IMR-90 (cell line): ENCODE results near the gene ABI3BP. TPM values are rescaled to one million over a fixed set of nuclear protein-coding genes. Genes with fewer than 3 reads are reported as not detected.

Experiments
- ATAC-seq: fragments of 200-7000 bp; cut with Tn5 transposase; 2 replicates; pipeline ENCODE4 v1.9.1; 2020; ENCODE audit warnings: low read depth, mild to moderate bottlenecking, moderate library complexity
- BruUV-seq: library from RNA; stranded (reverse); fragments of 400-500 nt; replicated peaks from 2 replicates; lab custom pipeline; 2021; lab: Mats Ljungman, UMichigan
- CTCF ChIA-PET: fragments of 300-600 bp; formaldehyde crosslinking; extraction: SDS; loops from one replicate; lab custom pipeline; 2021; ENCODE audit warnings: antibody characterized with exemption; lab: Yijun Ruan, JAX
- POLR2A ChIA-PET: fragments of 300-600 bp; sonication (Branson Sonifier 250); formaldehyde crosslinking; loops from one replicate; lab custom pipeline; 2022; ENCODE audit warnings: antibody characterized with exemption; ENCODE audit not compliant: unreplicated experiment; lab: Charles Lee
- DNase-seq: peaks from one replicate; pipeline ENCODE4 v3.0.0; 2013
- H2AFZ ChIP-seq: replicated peaks from 2 replicates; pipeline ENCODE3; 2013; ENCODE audit warnings: low read length, mild to moderate bottlenecking; ENCODE audit not compliant: poor library complexity
- H2AK5ac ChIP-seq: 2 replicates; pipeline ENCODE4 v1.6.1; 2013; ENCODE audit warnings: low read depth, low read length, inconsistent platforms
- H2AK9ac ChIP-seq: replicated peaks from 2 replicates; pipeline ENCODE3; 2013; ENCODE audit warnings: mild to moderate bottlenecking, low read depth, low read length, moderate library complexity; ENCODE audit not compliant: poor library complexity
- H2BK120ac ChIP-seq: 2 replicates; pipeline ENCODE4 v1.6.1; 2013; ENCODE audit warnings: low read depth, low read length, inconsistent platforms
- H2BK15ac ChIP-seq: 3 replicates; pipeline ENCODE4 v1.6.1; 2013; ENCODE audit warnings: low read depth, low read length, inconsistent platforms
- H2BK20ac ChIP-seq: 2 replicates; pipeline ENCODE4 v1.6.1; 2013; ENCODE audit warnings: low read depth, mild to moderate bottlenecking, inconsistent platforms, low read length, moderate library complexity
- H2BK5ac ChIP-seq: 2 replicates; pipeline ENCODE4 v1.6.1; 2013; ENCODE audit warnings: mild to moderate bottlenecking, low read depth, low read length, inconsistent platforms; ENCODE audit not compliant: poor library complexity, severe bottlenecking
- H3K14ac ChIP-seq: replicated peaks from 2 replicates; pipeline ENCODE4 v1.6.1; 2013; ENCODE audit warnings: low read depth, low read length, inconsistent platforms
- H3K18ac ChIP-seq: 2 replicates; pipeline ENCODE4 v1.6.1; 2013; ENCODE audit warnings: low read depth, low read length, control low read depth
- H3K23ac ChIP-seq: 2 replicates; pipeline ENCODE4 v1.6.1; 2013; ENCODE audit warnings: low read depth, low read length, inconsistent platforms
- H3K27ac ChIP-seq: 2 replicates; pipeline ENCODE4 v1.5.1; 2013; ENCODE audit warnings: mild to moderate bottlenecking, control low read depth, low read length; ENCODE audit not compliant: insufficient read depth
- H3K27me3 ChIP-seq: 2 replicates; pipeline ENCODE4 v1.6.1; 2013; ENCODE audit warnings: low read length; ENCODE audit not compliant: control insufficient read depth, insufficient read depth
- H3K36me3 ChIP-seq: 2 replicates; pipeline ENCODE4 v1.6.1; 2013; ENCODE audit warnings: low read length, mixed read lengths; ENCODE audit not compliant: control insufficient read depth, insufficient read depth
- H3K4ac ChIP-seq: 2 replicates; pipeline ENCODE4 v1.6.1; 2013; ENCODE audit warnings: low read depth, low read length, inconsistent platforms
- H3K4me1 ChIP-seq: 2 replicates; pipeline ENCODE4 v1.6.1; 2013; ENCODE audit warnings: low read length, mixed read lengths; ENCODE audit not compliant: control insufficient read depth, insufficient read depth
- H3K4me2 ChIP-seq: 2 replicates; pipeline ENCODE4 v1.6.1; 2013; ENCODE audit warnings: low read depth, mild to moderate bottlenecking, control low read depth, low read length, moderate library complexity
- H3K4me3 ChIP-seq: 2 replicates; pipeline ENCODE4 v1.5.1; 2013; ENCODE audit warnings: low read depth, mild to moderate bottlenecking, control low read depth, low read length, moderate library complexity; ENCODE audit not compliant: insufficient read depth
- H3K56ac ChIP-seq: 2 replicates; pipeline ENCODE4 v1.6.1; 2013; ENCODE audit warnings: low read length, inconsistent platforms; ENCODE audit not compliant: insufficient read depth; ENCODE audit errors: extremely low read depth
- H3K79me1 ChIP-seq, 2 experiments: 2 replicates each; pipeline ENCODE4 v1.6.1; 2013; ENCODE audit warnings: low read length in 2 of 2, inconsistent platforms in 1 of 2, low read depth in 1 of 2
- H3K9ac ChIP-seq: 2 replicates; pipeline ENCODE4 v1.6.1; 2013; ENCODE audit warnings: low read depth, low read length, control low read depth
- H3K9me1 ChIP-seq: 2 replicates; pipeline ENCODE4 v1.6.1; 2013; ENCODE audit warnings: low read length, inconsistent platforms; ENCODE audit not compliant: insufficient read depth
- H3K9me3 ChIP-seq: 2 replicates; pipeline ENCODE4 v1.6.1; 2013; ENCODE audit warnings: low read length; ENCODE audit not compliant: control insufficient read depth, insufficient read depth
- H4K20me1 ChIP-seq: 2 replicates; pipeline ENCODE4 v1.6.1; 2013; ENCODE audit warnings: low read length, inconsistent platforms; ENCODE audit not compliant: insufficient read depth
- H4K5ac ChIP-seq: 2 replicates; pipeline ENCODE4 v1.6.1; 2013; ENCODE audit warnings: mild to moderate bottlenecking, low read depth, low read length, control low read depth
- H4K8ac ChIP-seq, 2 experiments: 2 replicates each; pipeline ENCODE4 v1.6.1; 2013; ENCODE audit warnings: low read depth in 2 of 2, low read length in 2 of 2, control low read depth in 1 of 2, inconsistent platforms in 1 of 2
- H4K91ac ChIP-seq: 2 replicates; pipeline ENCODE4 v1.6.1; 2013; ENCODE audit warnings: low read depth, low read length, inconsistent platforms; ENCODE audit not compliant: insufficient read depth
- CHD1 ChIP-seq: IDR thresholded peaks from 2 replicates; pipeline ENCODE4 v1.6.1; 2012; ENCODE audit warnings: low read depth, low read length, improper control_type of control experiment
- FOS ChIP-seq: fragments of 150-350 bp; IDR thresholded peaks from 2 replicates; pipeline ENCODE4 v1.6.1; 2016; ENCODE audit warnings: low read depth, low read length
- MAZ ChIP-seq: IDR thresholded peaks from 2 replicates; pipeline ENCODE4 v1.6.1; 2012; ENCODE audit warnings: low read depth, mild to moderate bottlenecking, low read length, improper control_type of control experiment, moderate library complexity, borderline replicate concordance
- MXI1 ChIP-seq: IDR thresholded peaks from 2 replicates; pipeline ENCODE4 v1.6.1; 2012; ENCODE audit warnings: low read depth, mild to moderate bottlenecking, low read length, moderate library complexity, borderline replicate concordance
- NFE2L2 ChIP-seq: fragments of 150-350 bp; IDR thresholded peaks from 2 replicates; pipeline ENCODE4 v1.6.1; 2016; ENCODE audit warnings: low read depth, mild to moderate bottlenecking, low read length
- POLR2A ChIP-seq: IDR thresholded peaks from 2 replicates; pipeline ENCODE4 v1.6.1; 2012; ENCODE audit warnings: mild to moderate bottlenecking, low read depth, low read length
- RAD21 ChIP-seq: IDR thresholded peaks from 2 replicates; pipeline ENCODE4 v1.6.1; 2012; ENCODE audit warnings: low read length, improper control_type of control experiment
- RCOR1 ChIP-seq: IDR thresholded peaks from 2 replicates; pipeline ENCODE4 v1.6.1; 2012; ENCODE audit warnings: mild to moderate bottlenecking, low read length, improper control_type of control experiment; ENCODE audit not compliant: insufficient replicate concordance
- SMC3 ChIP-seq: fragments of 150-350 bp; IDR thresholded peaks from 2 replicates; pipeline ENCODE4 v1.6.1; 2016; ENCODE audit warnings: low read depth, mild to moderate bottlenecking, antibody characterized with exemption, low read length, moderate library complexity
- WGBS, 2 experiments: methylation state at CpG; one replicate each; pipeline versions ENCODE4 v1.1.5 to v1.1.7; 2013; ENCODE audit warnings: missing lambda C conversion rate in 2 of 2; ENCODE audit not compliant: insufficient read length in 1 of 2; ENCODE audit errors: extremely low coverage in 2 of 2; 5-methylcytosine and 5-hydroxymethylcytosine counted together
- dilution Hi-C: fragments of 300-500 bp; cut with HindIII; formaldehyde crosslinking; loops from one replicate; pipeline ENCODE4 v1.14.3; 2018; ENCODE audit warnings: low sequenced_read_pairs; ENCODE audit not compliant: unreplicated experiment
- in situ Hi-C: fragments of 300-500 bp; cut with MboI; formaldehyde crosslinking; loops from 3 replicates; pipeline ENCODE4 v1.14.3; 2019; ENCODE audit warnings: low sequenced_read_pairs, inconsistent platforms, mixed read lengths
- intact Hi-C: fragments of 100-400 bp; cut with micrococcal nuclease; formaldehyde crosslinking; loops from 2 replicates; pipeline ENCODE4 v1.10.0; 2022
- microRNA-seq, 2 experiments: library from miRNA; stranded (forward) in 1 of 2; unstranded in 1 of 2; fragments of 10-50 nt in 1 of 2; fragments of <30 nt in 1 of 2; gene quantifications in 1 of 2; microRNA quantifications in 1 of 2; one replicate each; pipeline versions ENCODE3 to v1.1.0; 2013 to 2020; ENCODE audit not compliant: insufficient read depth in 1 of 2, insufficient read length in 1 of 2, unreplicated experiment in 1 of 2
- polyA plus RNA-seq, 3 experiments: library from polyadenylated mRNA; depleted of rRNA; stranded (reverse); fragments of >200 nt; gene quantifications; 2 replicates each; pipeline ENCODE4 v1.2.3, GENCODE V29; 2012; ENCODE audit warnings: low replicate concordance in 1 of 3
- small RNA-seq, 5 experiments: library from RNA; depleted of rRNA; stranded (forward); fragments of <200 nt; gene quantifications; one replicate each; pipeline ENCODE3, GENCODE V24; 2012
- total RNA-seq: library from RNA; depleted of rRNA; stranded (reverse); fragments of >200 nt; gene quantifications from 2 replicates; pipeline ENCODE4 v1.2.3, GENCODE V29; 2012
- TF ChIP-seq, protein P1 (sequence below): fragments of 150-350 bp; IDR thresholded peaks from 2 replicates; pipeline ENCODE4 v1.6.1; 2016; ENCODE audit warnings: low read depth, mild to moderate bottlenecking, low read length, moderate library complexity, borderline replicate concordance

The ABI3BP gene
- total and polyA plus RNA-seq, 2 of the 4 experiments (the other 2 are of a cell fraction) = 3.0 to 26.7 TPM

GRCh38 chr3:100700708-100701107, 292.5 kb downstream of the ABI3BP start:
- CTCF ChIA-PET = no interaction called here
- Histone ChIP-seq H3K9me1 (no peaks in the 10 kb centered on the region), H2AK5ac (no peak overlapping the region), H3K9ac (no peak overlapping the region), H3K4ac (no peak overlapping the region), H2BK20ac (no peak overlapping the region), H2BK5ac (no peak overlapping the region), H2BK15ac (no peak overlapping the region), H2AFZ (no peak overlapping the region), H4K20me1 (no peaks in the 10 kb centered on the region), H3K27ac (no peak overlapping the region), H3K4me2 (no peak overlapping the region), H3K14ac (no peak overlapping the region), H3K27me3 (peaks cover 20% of the 10 kb centered on the region), H3K4me1 (no peaks in the 10 kb centered on the region; the same call in 1 of the 2 replicates), H3K56ac (no peak overlapping the region), H4K91ac (no peak overlapping the region), H3K9me3 (0 out of 2 replicates have a peak, but pooled peaks cover 2% of the 10 kb centered on the region), H3K18ac (no peak overlapping the region), H4K5ac (no peak overlapping the region), H3K23ac (no peak overlapping the region), H3K4me3 (no peak overlapping the region), H2AK9ac (no peak overlapping the region), H2BK120ac (no peak overlapping the region), H3K79me1 (no peaks in the 10 kb centered on the region), H3K36me3 (no peaks in the 10 kb centered on the region), H4K8ac (no peak overlapping the region)
- in situ Hi-C loops (no loop called here), intact Hi-C loops (no loop called here), dilution Hi-C loops (no loop called here)
- ATAC-seq (no peak), DNase-seq (no peak)
- TF ChIP-seq, protein P1, sequence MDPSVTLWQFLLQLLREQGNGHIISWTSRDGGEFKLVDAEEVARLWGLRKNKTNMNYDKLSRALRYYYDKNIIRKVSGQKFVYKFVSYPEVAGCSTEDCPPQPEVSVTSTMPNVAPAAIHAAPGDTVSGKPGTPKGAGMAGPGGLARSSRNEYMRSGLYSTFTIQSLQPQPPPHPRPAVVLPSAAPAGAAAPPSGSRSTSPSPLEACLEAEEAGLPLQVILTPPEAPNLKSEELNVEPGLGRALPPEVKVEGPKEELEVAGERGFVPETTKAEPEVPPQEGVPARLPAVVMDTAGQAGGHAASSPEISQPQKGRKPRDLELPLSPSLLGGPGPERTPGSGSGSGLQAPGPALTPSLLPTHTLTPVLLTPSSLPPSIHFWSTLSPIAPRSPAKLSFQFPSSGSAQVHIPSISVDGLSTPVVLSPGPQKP = no peak
- TF ChIP-seq POLR2A = no peak
- TF ChIP-seq NFE2L2 = no peak
- TF ChIP-seq RCOR1 = no peak
- no peak for TF ChIP-seq RAD21
- TF ChIP-seq MAZ = no peak
- TF ChIP-seq FOS = no peak
- TF ChIP-seq SMC3 = no peak
- TF ChIP-seq CHD1 = no peak
- no peak for TF ChIP-seq MXI1
- POLR2A ChIA-PET = no interaction called here
- WGBS, 2 experiments = no CpG with 5 or more reads among the region's 5 CpGs
- BruUV-seq = no TSS peak

Small RNA genes within 50 kb of the gene (microRNA-seq; reads per million reads assigned to microRNA genes)
- gene RNU6-865P (ENCODE audit: insufficient read depth, insufficient read length) = not detected

Small RNA genes within 50 kb of the gene (small RNA-seq; reads per million reads assigned to genes)
- 0 to 33.1 (median 0) reads per million in 5 experiments for gene RNU6-865P
